Brain microvascular endothelial cell (primary cell): ENCODE measurements around the gene KLHL36.
"Not testable (repeated sequence)": the region's sequence is repeated elsewhere in the genome, so short reads cannot be mapped to it uniquely, and the experiment has no call there.

Source experiments
- DNase-seq: peaks from one replicate; pipeline ENCODE4 v3.0.0-alpha.2; 2020
- H3K27ac ChIP-seq: fragments of 250-450 bp; sonication (Bioruptor Pico); 2 replicates; pipeline ENCODE4 v1.5.1; 2020; ENCODE audit warnings: mild to moderate bottlenecking, moderate library complexity
- H3K27me3 ChIP-seq: fragments of 250-450 bp; sonication (Bioruptor Pico); replicated peaks from 2 replicates; pipeline ENCODE4 v1.5.1; 2020; ENCODE audit warnings: mild to moderate bottlenecking
- H3K36me3 ChIP-seq: fragments of 250-450 bp; sonication (Bioruptor Pico); replicated peaks from 2 replicates; pipeline ENCODE4 v1.5.1; 2020; ENCODE audit warnings: mild to moderate bottlenecking
- H3K4me3 ChIP-seq: 2 replicates; pipeline ENCODE4 v1.5.1; 2011; ENCODE audit warnings: low read depth, mild to moderate bottlenecking, control low read depth, low read length, moderate library complexity
- in situ Hi-C: cut with HindIII; loops from 2 replicates; pipeline ENCODE4 v1.10.0; 2017; ENCODE audit warnings: low sequenced_read_pairs, low pct_ligation_motif_present
- TF ChIP-seq, protein P1 (sequence below): IDR thresholded peaks from 2 replicates; pipeline ENCODE4 v1.5.1; 2011; ENCODE audit warnings: low read depth, mild to moderate bottlenecking, moderate library complexity, low read length, control low read depth, inconsistent platforms; ENCODE audit errors: missing control alignments

KLHL36 gene

DNA sequence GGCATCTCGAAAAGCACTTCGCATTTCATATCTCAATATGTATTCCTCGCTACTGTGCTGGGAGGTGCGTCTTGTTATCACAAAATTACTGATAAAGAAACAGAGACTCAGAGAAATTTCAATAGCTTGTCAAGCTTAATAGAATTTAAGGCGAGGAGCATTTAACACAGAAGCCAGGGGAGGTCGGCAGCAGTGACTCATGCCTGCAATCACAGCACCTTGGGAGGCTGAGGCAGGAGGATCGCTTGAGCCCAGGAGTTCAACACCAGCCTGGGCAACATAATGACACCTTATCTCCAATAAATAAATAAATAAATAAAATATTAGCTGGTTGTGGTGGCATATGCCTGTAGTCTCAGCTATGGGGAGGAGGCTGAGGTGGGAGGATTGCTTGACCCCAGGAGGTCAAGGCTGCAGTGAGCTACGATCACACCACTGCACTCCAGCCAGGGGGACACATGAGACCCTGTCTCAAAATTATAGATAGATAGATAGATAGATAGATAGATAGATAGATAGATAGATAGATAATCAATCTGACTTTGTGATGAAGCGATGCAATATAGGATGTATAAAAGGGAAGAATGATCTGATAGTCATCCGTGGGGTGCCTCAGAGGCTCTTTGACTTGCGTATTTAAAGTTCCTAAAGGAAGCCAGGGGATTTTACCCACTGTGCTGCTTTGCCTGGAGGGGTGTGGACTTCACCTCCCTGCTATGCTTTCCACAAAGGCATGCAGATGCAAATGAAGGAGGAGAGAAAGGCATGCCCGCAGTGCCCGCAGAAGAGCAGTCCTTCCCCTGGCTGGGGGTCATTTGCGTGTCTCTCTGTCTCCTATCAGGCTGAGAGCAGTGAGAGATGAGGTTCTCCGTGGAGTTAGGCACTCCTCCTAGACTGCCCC, 35.6 kb downstream of the KLHL36 start:
- TF ChIP-seq, protein P1, sequence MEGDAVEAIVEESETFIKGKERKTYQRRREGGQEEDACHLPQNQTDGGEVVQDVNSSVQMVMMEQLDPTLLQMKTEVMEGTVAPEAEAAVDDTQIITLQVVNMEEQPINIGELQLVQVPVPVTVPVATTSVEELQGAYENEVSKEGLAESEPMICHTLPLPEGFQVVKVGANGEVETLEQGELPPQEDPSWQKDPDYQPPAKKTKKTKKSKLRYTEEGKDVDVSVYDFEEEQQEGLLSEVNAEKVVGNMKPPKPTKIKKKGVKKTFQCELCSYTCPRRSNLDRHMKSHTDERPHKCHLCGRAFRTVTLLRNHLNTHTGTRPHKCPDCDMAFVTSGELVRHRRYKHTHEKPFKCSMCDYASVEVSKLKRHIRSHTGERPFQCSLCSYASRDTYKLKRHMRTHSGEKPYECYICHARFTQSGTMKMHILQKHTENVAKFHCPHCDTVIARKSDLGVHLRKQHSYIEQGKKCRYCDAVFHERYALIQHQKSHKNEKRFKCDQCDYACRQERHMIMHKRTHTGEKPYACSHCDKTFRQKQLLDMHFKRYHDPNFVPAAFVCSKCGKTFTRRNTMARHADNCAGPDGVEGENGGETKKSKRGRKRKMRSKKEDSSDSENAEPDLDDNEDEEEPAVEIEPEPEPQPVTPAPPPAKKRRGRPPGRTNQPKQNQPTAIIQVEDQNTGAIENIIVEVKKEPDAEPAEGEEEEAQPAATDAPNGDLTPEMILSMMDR = no peak
- Histone ChIP-seq H3K27me3 (no peaks in the 10 kb centered on the region), H3K4me3 (no peak overlapping the region), H3K36me3 (no peaks in the 10 kb centered on the region), H3K27ac (no peak overlapping the region)
- in situ Hi-C loops = no loop called here
- no peak for DNase-seq

DNA sequence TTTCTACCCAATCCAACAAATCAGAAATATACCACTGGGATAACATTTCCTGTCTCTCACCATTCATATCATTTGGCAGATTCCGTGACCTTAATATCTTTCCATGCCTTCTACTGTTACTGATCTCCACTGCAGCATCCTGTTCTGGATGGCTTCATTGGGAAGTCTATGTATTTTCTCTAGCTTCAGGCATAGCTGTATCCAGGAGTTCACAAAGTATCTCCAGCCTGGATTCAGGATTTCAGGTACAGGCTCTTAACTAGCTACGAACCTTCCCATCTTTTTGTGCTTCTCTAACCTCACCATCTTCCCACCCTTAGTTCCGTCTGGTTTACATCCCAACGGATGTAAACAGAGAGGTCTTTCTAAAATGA, 36.3 kb downstream of the KLHL36 start:
- no peaks in the 10 kb centered on the region for H3K27me3 ChIP-seq
- TF ChIP-seq, protein P1 = no peak
- no peak overlapping the region for H3K4me3 ChIP-seq
- in situ Hi-C loops = no loop called here
- H3K27ac ChIP-seq = no peak overlapping the region
- H3K36me3 ChIP-seq = no peaks in the 10 kb centered on the region
- no peak for DNase-seq

DNA sequence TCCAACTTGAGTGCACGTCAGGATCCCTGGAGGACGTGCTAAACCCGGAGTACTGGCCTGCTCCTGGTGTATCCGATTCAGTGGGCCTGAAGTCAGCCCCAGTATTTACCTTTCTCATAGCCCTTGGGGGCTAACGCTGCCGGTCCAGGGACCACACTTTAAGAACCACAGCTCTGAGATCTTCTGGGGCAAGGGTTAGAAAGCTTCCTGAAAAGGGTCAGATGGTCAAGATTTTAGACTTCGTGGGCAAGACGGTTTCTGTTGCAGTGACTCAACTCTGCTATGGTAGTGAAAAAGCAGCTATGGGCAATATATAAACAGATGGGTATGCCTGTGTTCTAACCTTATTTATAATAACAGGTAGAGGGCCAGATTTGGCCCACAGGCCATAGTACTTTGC, 36.9 kb downstream of the KLHL36 start:
- in situ Hi-C loops = no loop called here
- DNase-seq = no peak
- TF ChIP-seq, protein P1 = no peak
- Histone ChIP-seq H3K4me3 (no peak overlapping the region), H3K27me3 (no peaks in the 10 kb centered on the region), H3K27ac (no peak overlapping the region), H3K36me3 (no peaks in the 10 kb centered on the region)

DNA sequence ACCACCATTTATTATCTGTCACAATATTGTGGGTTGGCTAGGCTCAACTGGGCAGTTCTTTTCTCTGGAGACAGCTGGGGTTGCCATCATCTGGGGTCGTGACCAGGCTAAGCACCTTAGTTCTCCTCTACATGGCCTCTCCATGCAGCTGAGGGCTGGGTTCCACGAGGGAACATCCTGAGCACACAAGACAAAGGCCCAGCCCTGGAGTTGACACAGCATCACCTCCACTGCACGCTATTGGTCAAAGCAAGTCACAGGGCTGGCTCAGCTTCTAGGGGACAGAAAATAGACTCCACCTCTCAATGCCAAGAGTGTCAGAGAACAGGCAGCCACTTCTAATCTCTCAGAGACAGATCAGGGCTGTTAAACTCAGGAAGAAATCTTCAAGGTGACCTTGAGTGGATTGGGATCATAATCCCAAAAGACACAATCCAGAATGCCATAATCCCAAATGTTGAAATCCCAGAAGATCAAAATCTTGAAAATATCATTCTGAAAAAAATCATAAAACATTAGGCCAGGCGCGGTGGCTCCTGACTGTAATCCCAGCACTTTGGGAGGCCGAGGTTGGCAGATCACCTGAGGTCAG, 38.5 kb downstream of the KLHL36 start:
- H3K4me3 ChIP-seq = no peak overlapping the region
- H3K36me3 ChIP-seq = no peaks in the 10 kb centered on the region
- no peak for DNase-seq
- H3K27ac ChIP-seq = no peak overlapping the region
- TF ChIP-seq, protein P1 = no peak
- in situ Hi-C loops = no loop called here
- no peaks in the 10 kb centered on the region for H3K27me3 ChIP-seq

DNA sequence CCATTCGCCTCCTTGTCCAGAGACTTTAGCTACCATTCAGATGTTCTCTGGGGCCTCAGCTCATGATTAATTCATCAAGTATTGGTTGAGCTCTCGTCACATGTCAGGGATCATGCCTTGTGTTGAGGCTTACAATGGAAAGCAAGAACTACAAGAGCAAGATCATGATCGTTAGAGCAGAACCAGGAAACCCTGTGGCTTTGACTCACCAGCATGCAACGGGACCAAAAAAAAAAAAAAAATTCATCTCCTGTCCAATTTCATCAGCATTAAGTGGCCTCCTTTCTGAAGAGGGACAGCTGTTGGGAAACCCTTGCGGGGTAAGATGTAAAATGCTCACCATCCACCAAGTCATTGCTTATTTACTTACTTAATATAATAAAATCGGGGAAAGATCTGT, 39.4 kb downstream of the KLHL36 start:
- H3K27me3 ChIP-seq = no peaks in the 10 kb centered on the region

DNA sequence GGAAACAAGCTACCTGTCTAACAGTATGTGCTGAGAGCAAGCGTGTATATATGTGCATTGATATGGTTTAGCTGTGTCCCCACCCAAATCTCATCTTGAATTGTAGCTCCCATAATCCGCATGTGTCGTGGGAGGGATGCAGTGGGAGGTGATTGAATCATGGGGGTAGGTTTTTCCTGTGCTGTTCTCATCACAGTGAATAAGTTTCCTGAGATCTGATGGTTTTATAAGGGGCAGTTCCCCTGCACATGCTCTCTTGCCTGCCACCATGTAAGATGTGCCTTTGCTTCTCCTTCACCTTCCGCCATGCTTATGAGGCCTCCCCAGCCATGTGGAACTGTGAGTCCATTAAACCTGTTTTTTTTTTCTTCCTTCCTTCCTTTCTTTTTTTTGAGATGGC, 39.9 kb downstream of the KLHL36 start:
- H3K36me3 ChIP-seq, in situ Hi-C loops, DNase-seq, H3K27me3 ChIP-seq, H3K4me3 ChIP-seq: not testable (repeated sequence)
- peak overlapping the region; percentile 61 for H3K27ac ChIP-seq

More for the DNA sequence above, 39.4 kb downstream of the KLHL36 start:
- in situ Hi-C loops = no loop called here
- peak; percentile 84 for DNase-seq
- no peaks in the 10 kb centered on the region for H3K36me3 ChIP-seq
- H3K27ac ChIP-seq = peak overlapping the region; percentile 61
- TF ChIP-seq, protein P1 = no peak
- no peak overlapping the region for H3K4me3 ChIP-seq
